ENCODE data around the gene VAV1.

DNA sequence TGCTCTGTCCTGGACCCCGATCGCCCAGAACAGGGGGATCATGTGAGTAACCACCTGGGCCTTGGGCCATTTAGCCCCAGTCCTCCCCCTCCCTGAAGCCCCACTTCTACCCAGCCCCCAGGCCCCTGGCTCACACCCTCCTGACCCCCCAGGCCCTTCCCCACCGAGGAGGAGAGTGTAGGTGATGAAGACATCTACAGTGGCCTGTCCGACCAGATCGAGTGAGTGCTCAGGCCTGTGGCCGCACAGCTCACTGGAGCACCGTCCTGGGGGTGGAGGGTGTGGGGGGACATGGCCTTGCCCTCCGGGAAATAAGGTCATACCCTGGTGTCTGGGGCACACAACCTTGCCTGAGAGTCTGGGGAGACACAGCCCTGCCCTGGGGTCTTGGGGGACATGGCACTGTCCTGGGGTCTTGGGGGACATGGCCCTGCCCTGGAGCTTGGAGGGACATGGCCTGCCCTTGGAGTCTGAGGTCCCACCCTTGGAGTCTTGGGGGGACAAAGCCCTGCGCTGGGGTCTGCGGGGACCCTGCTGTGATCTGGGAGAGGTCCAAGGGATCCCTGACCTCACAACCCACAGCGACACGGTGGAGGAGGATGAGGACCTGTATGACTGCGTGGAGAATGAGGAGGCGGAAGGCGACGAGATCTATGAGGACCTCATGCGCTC lies 49.3 kb downstream of the VAV1 start:
- TF ChIP-seq EZH2 (IDR thresholded peaks at IDR 0.05; ENCODE audit: borderline replicate concordance, insufficient read depth, low read depth, low read length, poor library complexity, severe bottlenecking) = no peak
- TF ChIP-seq, protein P1, sequence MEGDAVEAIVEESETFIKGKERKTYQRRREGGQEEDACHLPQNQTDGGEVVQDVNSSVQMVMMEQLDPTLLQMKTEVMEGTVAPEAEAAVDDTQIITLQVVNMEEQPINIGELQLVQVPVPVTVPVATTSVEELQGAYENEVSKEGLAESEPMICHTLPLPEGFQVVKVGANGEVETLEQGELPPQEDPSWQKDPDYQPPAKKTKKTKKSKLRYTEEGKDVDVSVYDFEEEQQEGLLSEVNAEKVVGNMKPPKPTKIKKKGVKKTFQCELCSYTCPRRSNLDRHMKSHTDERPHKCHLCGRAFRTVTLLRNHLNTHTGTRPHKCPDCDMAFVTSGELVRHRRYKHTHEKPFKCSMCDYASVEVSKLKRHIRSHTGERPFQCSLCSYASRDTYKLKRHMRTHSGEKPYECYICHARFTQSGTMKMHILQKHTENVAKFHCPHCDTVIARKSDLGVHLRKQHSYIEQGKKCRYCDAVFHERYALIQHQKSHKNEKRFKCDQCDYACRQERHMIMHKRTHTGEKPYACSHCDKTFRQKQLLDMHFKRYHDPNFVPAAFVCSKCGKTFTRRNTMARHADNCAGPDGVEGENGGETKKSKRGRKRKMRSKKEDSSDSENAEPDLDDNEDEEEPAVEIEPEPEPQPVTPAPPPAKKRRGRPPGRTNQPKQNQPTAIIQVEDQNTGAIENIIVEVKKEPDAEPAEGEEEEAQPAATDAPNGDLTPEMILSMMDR (IDR thresholded peaks at IDR 0.05) = no peak
